T-helper 17 cell (primary cell): ENCODE measurements around the gene C1QTNF5. TPM values are rescaled to one million over a fixed set of nuclear protein-coding genes. Genes with fewer than 3 reads are reported as not detected.

Source experiments
- ATAC-seq: fragments of 150-1000 bp; cut with Tn5 transposase; 2 replicates; pipeline ENCODE4 v1.10.0; 2021; ENCODE audit warnings: mild to moderate bottlenecking, moderate library complexity
- DNase-seq, 3 donors: peaks; one replicate each; pipeline versions ENCODE4 v3.0.0 to v3.0.0-alpha.2; 2020 to 2021
- H3K9me3 ChIP-seq: one replicate; pipeline ENCODE4 v1.7.0; 2013; ENCODE audit warnings: low read length, mild to moderate bottlenecking; ENCODE audit not compliant: control insufficient read depth, poor library complexity, severe bottlenecking
- H3K27ac Mint-ChIP-seq: one replicate; pipeline ENCODE4 v1.8.0; 2022; ENCODE audit warnings: mild to moderate bottlenecking, moderate library complexity, mixed read lengths
- H3K27me3 Mint-ChIP-seq: one replicate; pipeline ENCODE4 v1.8.0; 2022; ENCODE audit warnings: mixed read lengths
- H3K36me3 Mint-ChIP-seq: one replicate; pipeline ENCODE4 v1.8.0; 2022; ENCODE audit warnings: low read depth, mixed read lengths
- H3K4me1 Mint-ChIP-seq: one replicate; pipeline ENCODE4 v1.8.0; 2022; ENCODE audit warnings: mild to moderate bottlenecking, mixed read lengths
- H3K4me3 Mint-ChIP-seq: one replicate; pipeline ENCODE4 v1.8.0; 2022; ENCODE audit warnings: mild to moderate bottlenecking, moderate library complexity, mixed read lengths
- total RNA-seq, 4 donors: library from RNA in 2 of 4; stranded (reverse) in 2 of 4; gene quantifications; one replicate each; pipeline ENCODE4 v1.2.3 and lab custom pipeline; 2022 to 2026

C1QTNF5 gene
- total RNA-seq, 2 donors from 2014 or later: not detected

- Mint-ChIP-seq H3K4me3 (no peak overlapping the region), H3K27me3 (peaks cover 5% of the 10 kb centered on the region), H3K36me3 (no peaks in the 10 kb centered on the region), H3K4me1 (peaks cover 11% of the 10 kb centered on the region), H3K27ac (no peak overlapping the region)
- no peak for ATAC-seq
- H3K9me3 ChIP-seq: no peaks in the 10 kb centered on the region
- DNase-seq: no peak
Measured at GRCh38 chr11:119377112-119377901, 36.6 kb upstream of the C1QTNF5 start.

- no peaks in the 10 kb centered on the region for H3K9me3 ChIP-seq
- DNase-seq: no peak
- no peaks in the 10 kb centered on the region for H3K36me3 Mint-ChIP-seq
- peaks cover 8% of the 10 kb centered on the region for H3K4me1 Mint-ChIP-seq
- no peak for ATAC-seq
- H3K27me3 Mint-ChIP-seq: peaks cover 12% of the 10 kb centered on the region
- peak overlapping the region; percentile 61 for H3K27ac Mint-ChIP-seq
- no peak overlapping the region for H3K4me3 Mint-ChIP-seq
Measured at GRCh38 chr11:119376197-119376847, 35.6 kb upstream of the C1QTNF5 start.

- DNase-seq (no peak), ATAC-seq (no peak)
- Mint-ChIP-seq H3K27ac (peak overlapping the region; percentile 61), H3K27me3 (peaks cover 15% of the 10 kb centered on the region), H3K4me3 (no peak overlapping the region), H3K36me3 (no peaks in the 10 kb centered on the region), H3K4me1 (peaks cover 5% of the 10 kb centered on the region)
- H3K9me3 ChIP-seq: no peaks in the 10 kb centered on the region
Measured at GRCh38 chr11:119375337-119376196, 34.9 kb upstream of the C1QTNF5 start.

GRCh38 chr11:119374632-119375336 is 34.1 kb upstream of the C1QTNF5 start:
- Mint-ChIP-seq H3K27me3 (peaks cover 20% of the 10 kb centered on the region), H3K4me3 (no peak overlapping the region), H3K27ac (no peak overlapping the region), H3K36me3 (no peaks in the 10 kb centered on the region), H3K4me1 (peaks cover 10% of the 10 kb centered on the region)
- ATAC-seq (no peak), DNase-seq (no peak)
- H3K9me3 ChIP-seq: no peaks in the 10 kb centered on the region

GRCh38 chr11:119373921-119374631 is 33.4 kb upstream of the C1QTNF5 start:
- no peaks in the 10 kb centered on the region for H3K9me3 ChIP-seq
- no peak for ATAC-seq
- no peak overlapping the region for H3K4me3 Mint-ChIP-seq

GRCh38 chr11:119373059-119373920 is 32.6 kb upstream of the C1QTNF5 start:
- no peaks in the 10 kb centered on the region for H3K9me3 ChIP-seq
- DNase-seq (no peak), ATAC-seq (no peak)
- H3K27me3 Mint-ChIP-seq: peaks cover 24% of the 10 kb centered on the region
- no peaks in the 10 kb centered on the region for H3K36me3 Mint-ChIP-seq
- no peak overlapping the region for H3K4me3 Mint-ChIP-seq
- no peak overlapping the region for H3K27ac Mint-ChIP-seq
- peaks cover 10% of the 10 kb centered on the region for H3K4me1 Mint-ChIP-seq

More at GRCh38 chr11:119373921-119374631, 33.4 kb upstream of the C1QTNF5 start:
- H3K36me3 Mint-ChIP-seq: no peaks in the 10 kb centered on the region
- no peak for DNase-seq
- peaks cover 25% of the 10 kb centered on the region for H3K27me3 Mint-ChIP-seq
- H3K27ac Mint-ChIP-seq: no peak overlapping the region
- peaks cover 10% of the 10 kb centered on the region for H3K4me1 Mint-ChIP-seq

GRCh38 chr11:119372260-119373058 is 31.8 kb upstream of the C1QTNF5 start:
- no peak for ATAC-seq
- DNase-seq: no peak
- no peak overlapping the region for H3K27ac Mint-ChIP-seq
- no peaks in the 10 kb centered on the region for H3K9me3 ChIP-seq
- H3K4me1 Mint-ChIP-seq: peaks cover 10% of the 10 kb centered on the region
- no peak overlapping the region for H3K4me3 Mint-ChIP-seq
- H3K27me3 Mint-ChIP-seq: peaks cover 32% of the 10 kb centered on the region
- H3K36me3 Mint-ChIP-seq: no peaks in the 10 kb centered on the region

- DNase-seq (no peak), ATAC-seq (no peak)
- peaks cover 10% of the 10 kb centered on the region for H3K4me1 Mint-ChIP-seq
- no peaks in the 10 kb centered on the region for H3K36me3 Mint-ChIP-seq
- H3K27me3 Mint-ChIP-seq: peaks cover 39% of the 10 kb centered on the region
- no peaks in the 10 kb centered on the region for H3K9me3 ChIP-seq
- no peak overlapping the region for H3K4me3 Mint-ChIP-seq
- H3K27ac Mint-ChIP-seq: no peak overlapping the region
Measured at GRCh38 chr11:119371778-119372182, 31.1 kb upstream of the C1QTNF5 start.

- Mint-ChIP-seq H3K4me1 (peaks cover 10% of the 10 kb centered on the region), H3K36me3 (no peaks in the 10 kb centered on the region), H3K4me3 (no peak overlapping the region), H3K27ac (no peak overlapping the region), H3K27me3 (peaks cover 45% of the 10 kb centered on the region)
- H3K9me3 ChIP-seq: no peaks in the 10 kb centered on the region
- no peak for ATAC-seq
- no peak for DNase-seq
Measured at GRCh38 chr11:119371067-119371601, 30.5 kb upstream of the C1QTNF5 start.

GRCh38 chr11:119370486-119371046 is 29.9 kb upstream of the C1QTNF5 start:
- no peaks in the 10 kb centered on the region for H3K9me3 ChIP-seq
- DNase-seq: peak in 1 of 3 donors; percentile 8
- H3K36me3 Mint-ChIP-seq: no peaks in the 10 kb centered on the region
- peak overlapping the region; percentile 63 for H3K4me3 Mint-ChIP-seq
- no peak overlapping the region for H3K27ac Mint-ChIP-seq
- peaks cover 10% of the 10 kb centered on the region for H3K4me1 Mint-ChIP-seq
- H3K27me3 Mint-ChIP-seq: peaks cover 51% of the 10 kb centered on the region
- ATAC-seq: peak; percentile 90
